ENCODE measurements around the gene IFITM1. TPM values are rescaled to one million over a fixed set of nuclear protein-coding genes. Genes with fewer than 3 reads are reported as not detected.

IFITM1 gene
- total and polyA plus RNA-seq, 9 of the 15 experiments (the other 6 are each of a cell fraction or from before 2014, with no cell fraction given), result 691 to 5,579 (median 974) TPM

DNA sequence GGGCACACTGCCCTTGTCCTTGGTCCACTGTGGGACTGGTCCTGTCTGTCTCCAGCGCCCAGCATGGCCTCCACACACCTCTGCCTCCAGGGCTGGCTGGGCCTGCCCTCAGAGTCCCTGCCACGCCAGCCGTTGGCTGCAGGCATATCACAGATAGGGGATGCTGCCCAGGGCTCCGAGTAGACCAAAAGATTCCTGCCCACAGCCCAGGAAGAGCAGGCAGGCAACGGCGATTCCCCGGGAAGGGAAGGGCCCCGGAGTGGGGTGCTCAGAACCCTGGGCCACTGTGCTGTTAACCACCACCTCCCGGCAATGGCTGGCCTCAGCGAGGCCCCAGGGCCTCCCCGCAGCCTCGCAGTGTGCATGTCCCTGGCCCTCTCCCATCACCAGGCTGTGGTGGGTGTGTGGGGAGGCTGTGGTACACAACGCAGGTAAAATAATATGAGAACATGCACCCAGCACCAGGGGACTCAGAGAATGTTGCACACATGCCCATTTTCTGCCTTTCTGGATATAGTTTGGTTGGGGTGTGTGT lies 16.7 kb upstream of the IFITM1 start:
- no peak for FAIRE-seq
- Histone ChIP-seq H3K4me2 (ENCODE audit: insufficient read depth, low read length) (peak overlapping the region; percentile 53), H3K36me3 (ENCODE audit: control insufficient read depth, insufficient read depth, low read length) (peaks cover 38% of the 10 kb centered on the region; the same call in 2 of the 3 replicates), H3K9ac (ENCODE audit: insufficient read depth in 1 of 2, low read depth in 2 of 2, low read length in 2 of 2) (peak overlapping the region in 1 of 2 experiments; percentile 81; a peak in 2 of 4 replicates), H3K27ac (ENCODE audit: extremely low read depth, low read depth, low read length) (peak overlapping the region; percentile 69; the same call in 2 of the 3 replicates), H3K4me3 (no peak overlapping the region), H3K9me1 (ENCODE audit: control insufficient read depth, insufficient read depth, low read length) (no peaks in the 10 kb centered on the region), H3K4me1 (replicated peaks in 1 of 2; ENCODE audit: control insufficient read depth in 2 of 2, insufficient read depth in 2 of 2, low read length in 2 of 2) (peaks cover 19 to 78% of the 10 kb centered on the region in 2 experiments), H3K9me3 (replicated peaks; ENCODE audit: control insufficient read depth, insufficient read depth, low read depth, low read length) (no peaks in the 10 kb centered on the region), H3K27me3 (ENCODE audit: control insufficient read depth in 2 of 2, insufficient read depth in 2 of 2, low read length in 2 of 2) (no peaks in the 10 kb centered on the region), H3K79me2 (ENCODE audit: control insufficient read depth, insufficient read depth, low read length) (no peaks in the 10 kb centered on the region), H4K20me1 (replicated peaks; ENCODE audit: control insufficient read depth, insufficient read depth, low read length) (no peaks in the 10 kb centered on the region), H2AFZ (ENCODE audit: low read depth, low read length) (no peak overlapping the region)
- intact Hi-C loops (cut with micrococcal nuclease) (no loop called here), in situ Hi-C loops (cut with MboI) (no loop called here)
- ATAC-seq, result peak; percentile 19
- ChIA-PET CTCF (ENCODE audit: low intra/inter-chr PET ratio) (no interaction called here), POLR2A (interaction anchor here (1.0 kb wide), 1 partner anchor 13 kb away, joined by 4 read pairs; no protein-coding TSS in a partner anchor)
- DNase-seq (ENCODE audit: extremely low read depth in 1 of 4, low spot score in 3 of 4), result no peak
- 60% methylated on average over 9 of the region's 13 CpGs for WGBS (ENCODE audit: insufficient coverage, low coverage, missing lambda C conversion rate)
- no TSS peak for BruUV-seq (replicated peaks)
- TF ChIP-seq ZNF274 (IDR thresholded peaks at IDR 0.05; ENCODE audit: borderline replicate concordance, low read depth, low read length), result no peak
- TF ChIP-seq, protein P1, sequence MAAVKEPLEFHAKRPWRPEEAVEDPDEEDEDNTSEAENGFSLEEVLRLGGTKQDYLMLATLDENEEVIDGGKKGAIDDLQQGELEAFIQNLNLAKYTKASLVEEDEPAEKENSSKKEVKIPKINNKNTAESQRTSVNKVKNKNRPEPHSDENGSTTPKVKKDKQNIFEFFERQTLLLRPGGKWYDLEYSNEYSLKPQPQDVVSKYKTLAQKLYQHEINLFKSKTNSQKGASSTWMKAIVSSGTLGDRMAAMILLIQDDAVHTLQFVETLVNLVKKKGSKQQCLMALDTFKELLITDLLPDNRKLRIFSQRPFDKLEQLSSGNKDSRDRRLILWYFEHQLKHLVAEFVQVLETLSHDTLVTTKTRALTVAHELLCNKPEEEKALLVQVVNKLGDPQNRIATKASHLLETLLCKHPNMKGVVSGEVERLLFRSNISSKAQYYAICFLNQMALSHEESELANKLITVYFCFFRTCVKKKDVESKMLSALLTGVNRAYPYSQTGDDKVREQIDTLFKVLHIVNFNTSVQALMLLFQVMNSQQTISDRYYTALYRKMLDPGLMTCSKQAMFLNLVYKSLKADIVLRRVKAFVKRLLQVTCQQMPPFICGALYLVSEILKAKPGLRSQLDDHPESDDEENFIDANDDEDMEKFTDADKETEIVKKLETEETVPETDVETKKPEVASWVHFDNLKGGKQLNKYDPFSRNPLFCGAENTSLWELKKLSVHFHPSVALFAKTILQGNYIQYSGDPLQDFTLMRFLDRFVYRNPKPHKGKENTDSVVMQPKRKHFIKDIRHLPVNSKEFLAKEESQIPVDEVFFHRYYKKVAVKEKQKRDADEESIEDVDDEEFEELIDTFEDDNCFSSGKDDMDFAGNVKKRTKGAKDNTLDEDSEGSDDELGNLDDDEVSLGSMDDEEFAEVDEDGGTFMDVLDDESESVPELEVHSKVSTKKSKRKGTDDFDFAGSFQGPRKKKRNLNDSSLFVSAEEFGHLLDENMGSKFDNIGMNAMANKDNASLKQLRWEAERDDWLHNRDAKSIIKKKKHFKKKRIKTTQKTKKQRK (IDR thresholded peaks at IDR 0.05; ENCODE audit: borderline replicate concordance, low read depth, low read length), result no peak
- no peak for TF ChIP-seq MAZ (CRISPR knock-in tag; conservative IDR thresholded peaks at IDR 0.05 in 1 of 2, IDR thresholded peaks at IDR 0.05 in 1 of 2)
- no peak for TF ChIP-seq U2AF1 (optimal IDR thresholded peaks at IDR 0.05; ENCODE audit: low read depth, low read length)
- no peak for TF ChIP-seq CHD1 (IDR thresholded peaks at IDR 0.05; ENCODE audit: low read length)
- peak; percentile 21 for TF ChIP-seq KDM5B (IDR thresholded peaks at IDR 0.05; ENCODE audit: insufficient replicate concordance, low read depth, low read length)
- TF ChIP-seq POLR2G (IDR thresholded peaks at IDR 0.05; ENCODE audit: low read depth, low read length), result peak; percentile 15; the same call in 1 of the 2 replicates
- TF ChIP-seq, protein P2, sequence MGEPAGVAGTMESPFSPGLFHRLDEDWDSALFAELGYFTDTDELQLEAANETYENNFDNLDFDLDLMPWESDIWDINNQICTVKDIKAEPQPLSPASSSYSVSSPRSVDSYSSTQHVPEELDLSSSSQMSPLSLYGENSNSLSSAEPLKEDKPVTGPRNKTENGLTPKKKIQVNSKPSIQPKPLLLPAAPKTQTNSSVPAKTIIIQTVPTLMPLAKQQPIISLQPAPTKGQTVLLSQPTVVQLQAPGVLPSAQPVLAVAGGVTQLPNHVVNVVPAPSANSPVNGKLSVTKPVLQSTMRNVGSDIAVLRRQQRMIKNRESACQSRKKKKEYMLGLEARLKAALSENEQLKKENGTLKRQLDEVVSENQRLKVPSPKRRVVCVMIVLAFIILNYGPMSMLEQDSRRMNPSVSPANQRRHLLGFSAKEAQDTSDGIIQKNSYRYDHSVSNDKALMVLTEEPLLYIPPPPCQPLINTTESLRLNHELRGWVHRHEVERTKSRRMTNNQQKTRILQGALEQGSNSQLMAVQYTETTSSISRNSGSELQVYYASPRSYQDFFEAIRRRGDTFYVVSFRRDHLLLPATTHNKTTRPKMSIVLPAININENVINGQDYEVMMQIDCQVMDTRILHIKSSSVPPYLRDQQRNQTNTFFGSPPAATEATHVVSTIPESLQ (CRISPR knock-in tag; IDR thresholded peaks at IDR 0.05), result no peak
- no peak for TF ChIP-seq MTF1 (CRISPR knock-in tag; IDR thresholded peaks at IDR 0.05; ENCODE audit: borderline replicate concordance)
- TF ChIP-seq TEAD1 (CRISPR knock-in tag; IDR thresholded peaks at IDR 0.05), result 0 out of 4 replicates have a peak, but pooled peaks of 1 of the 2 experiments have one; percentile 1
- TF ChIP-seq PYGO2 (tag; IDR thresholded peaks at IDR 0.05), result no peak
- no peak for TF ChIP-seq SETDB1 (IDR thresholded peaks at IDR 0.05; ENCODE audit: low read length)
- TF ChIP-seq, protein P3, sequence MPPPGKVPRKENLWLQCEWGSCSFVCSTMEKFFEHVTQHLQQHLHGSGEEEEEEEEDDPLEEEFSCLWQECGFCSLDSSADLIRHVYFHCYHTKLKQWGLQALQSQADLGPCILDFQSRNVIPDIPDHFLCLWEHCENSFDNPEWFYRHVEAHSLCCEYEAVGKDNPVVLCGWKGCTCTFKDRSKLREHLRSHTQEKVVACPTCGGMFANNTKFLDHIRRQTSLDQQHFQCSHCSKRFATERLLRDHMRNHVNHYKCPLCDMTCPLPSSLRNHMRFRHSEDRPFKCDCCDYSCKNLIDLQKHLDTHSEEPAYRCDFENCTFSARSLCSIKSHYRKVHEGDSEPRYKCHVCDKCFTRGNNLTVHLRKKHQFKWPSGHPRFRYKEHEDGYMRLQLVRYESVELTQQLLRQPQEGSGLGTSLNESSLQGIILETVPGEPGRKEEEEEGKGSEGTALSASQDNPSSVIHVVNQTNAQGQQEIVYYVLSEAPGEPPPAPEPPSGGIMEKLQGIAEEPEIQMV (tag; conservative IDR thresholded peaks at IDR 0.05; ENCODE audit: low read depth), result no peak
- no peak for TF ChIP-seq CAMTA2 (CRISPR knock-in tag; conservative IDR thresholded peaks at IDR 0.05)
- no peak for TF ChIP-seq ZFP1 (CRISPR knock-in tag; IDR thresholded peaks at IDR 0.05)

All from K562 (cell line).